Panc1 (cell line): ENCODE data around the gene C5.

Experiments
- CTCF ChIP-seq: fragments of 450-650 bp; IDR thresholded peaks from 2 replicates; pipeline ENCODE4 v1.5.1; 2017; ENCODE audit warnings: mild to moderate bottlenecking
- POLR2AphosphoS5 ChIP-seq: IDR thresholded peaks from 2 replicates; pipeline ENCODE4 v1.6.1; 2012; ENCODE audit warnings: mild to moderate bottlenecking, low read depth, low read length, moderate library complexity
- SIN3A ChIP-seq: IDR thresholded peaks from 2 replicates; pipeline ENCODE4 v1.6.1; 2012; ENCODE audit warnings: low read depth, mild to moderate bottlenecking, low read length, moderate library complexity, borderline replicate concordance; ENCODE audit not compliant: insufficient read depth

- TF ChIP-seq CTCF = no peak
- TF ChIP-seq POLR2AphosphoS5 = no peak
- no peak for TF ChIP-seq SIN3A
Observed at GRCh38 chr9:120937127-120937526, 112.9 kb downstream of the C5 start.
